ENCODE data around the gene ADAM12. TPM values are rescaled to one million over a fixed set of nuclear protein-coding genes. Genes with fewer than 3 reads are reported as not detected.

ADAM12 gene
- polyA plus RNA-seq, 3 donors, result 0.05 TPM; not detected in 2

DNA sequence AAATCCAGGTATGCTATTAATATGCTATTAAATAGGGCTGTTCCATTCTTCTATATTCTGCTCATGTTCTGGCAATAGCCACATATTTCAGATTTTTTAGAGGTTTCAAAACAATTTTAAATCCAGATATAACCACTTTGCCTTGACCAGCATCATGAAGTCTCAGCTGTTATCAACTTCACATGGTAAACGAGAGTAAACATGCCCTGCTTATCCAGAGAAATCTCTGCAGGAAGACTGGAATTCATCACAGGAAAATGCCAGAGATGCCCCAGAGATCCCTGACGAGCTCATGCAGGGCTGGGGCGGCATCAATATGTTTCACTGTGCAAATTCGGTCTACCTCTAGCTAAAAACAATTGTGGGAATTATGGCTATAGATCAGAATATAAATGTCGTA is 365.4 kb downstream of the ADAM12 start:
- H3K9me3 ChIP-seq (replicated peaks in 1 of 2; ENCODE audit: control insufficient read depth in 1 of 2, insufficient read depth in 1 of 2, low read length in 2 of 2), result no peaks in the 10 kb centered on the region
- H4K20me1 ChIP-seq (ENCODE audit: insufficient read depth, low read length), result no peaks in the 10 kb centered on the region
- H3K79me2 ChIP-seq (ENCODE audit: insufficient read depth, low read length), result no peaks in the 10 kb centered on the region
- intact Hi-C loops (cut with micrococcal nuclease), result no loop called here
- peaks cover 0 to 16% (median 2%) of the 10 kb centered on the region in 7 donors for H3K9me3 Mint-ChIP-seq
- no peak overlapping the region for H3K4me3 Mint-ChIP-seq
- H3K27ac Mint-ChIP-seq, result no peak overlapping the region
- 100% methylated on average over 3 of the region's 5 CpGs for WGBS (ENCODE audit: insufficient coverage)
- H3K4me1 ChIP-seq (ENCODE audit: control insufficient read depth in 1 of 2, insufficient read depth in 2 of 2, low read length in 2 of 2), result no peaks in the 10 kb centered on the region
- no peak overlapping the region for H3K4me2 ChIP-seq (replicated peaks; ENCODE audit: extremely low read depth, low read length, poor library complexity, severe bottlenecking)
- H3K36me3 Mint-ChIP-seq, result no peaks in the 10 kb centered on the region
- H3K27me3 ChIP-seq (ENCODE audit: control insufficient read depth in 2 of 2, insufficient read depth in 2 of 2, low read length in 2 of 2), result no peaks in the 10 kb centered on the region
- no peak overlapping the region for H3K4me3 ChIP-seq (replicated peaks in 1 of 3; ENCODE audit: low read depth in 2 of 3, low read length in 3 of 3)
- H3K9ac ChIP-seq (ENCODE audit: insufficient read depth, low read length, poor library complexity, severe bottlenecking), result no peak overlapping the region
- no peak overlapping the region for H2AFZ ChIP-seq (ENCODE audit: insufficient read depth, low read depth, low read length, poor library complexity, severe bottlenecking)
- H3K36me3 ChIP-seq (replicated peaks in 1 of 2; ENCODE audit: control insufficient read depth in 1 of 2, insufficient read depth in 2 of 2, low read length in 2 of 2), result no peaks in the 10 kb centered on the region
- TF ChIP-seq CTCF (IDR thresholded peaks at IDR 0.05), result no peak
- H3K4me1 Mint-ChIP-seq, result no peaks in the 10 kb centered on the region
- no peak overlapping the region for H3K27ac ChIP-seq (ENCODE audit: low read depth in 1 of 2, low read length in 2 of 2)
- H3K27me3 Mint-ChIP-seq (ENCODE audit: low read depth in 3 of 3), result peaks cover 0 to 2% (median 2%) of the 10 kb centered on the region in 3 donors
- DNase-seq, result no peak

- DNase-seq, result no peak
- Histone ChIP-seq H3K4me3 (replicated peaks in 1 of 3; ENCODE audit: low read depth in 2 of 3, low read length in 3 of 3) (no peak overlapping the region), H3K9ac (ENCODE audit: insufficient read depth, low read length, poor library complexity, severe bottlenecking) (no peak overlapping the region), H3K36me3 (replicated peaks in 1 of 2; ENCODE audit: control insufficient read depth in 1 of 2, insufficient read depth in 2 of 2, low read length in 2 of 2) (no peaks in the 10 kb centered on the region), H3K27me3 (ENCODE audit: control insufficient read depth in 2 of 2, insufficient read depth in 2 of 2, low read length in 2 of 2) (no peaks in the 10 kb centered on the region), H3K79me2 (ENCODE audit: insufficient read depth, low read length) (no peaks in the 10 kb centered on the region), H3K4me2 (replicated peaks; ENCODE audit: extremely low read depth, low read length, poor library complexity, severe bottlenecking) (no peak overlapping the region), H3K27ac (ENCODE audit: low read depth in 1 of 2, low read length in 2 of 2) (no peak overlapping the region), H4K20me1 (ENCODE audit: insufficient read depth, low read length) (no peaks in the 10 kb centered on the region), H3K4me1 (ENCODE audit: control insufficient read depth in 1 of 2, insufficient read depth in 2 of 2, low read length in 2 of 2) (no peaks in the 10 kb centered on the region), H3K9me3 (replicated peaks in 1 of 2; ENCODE audit: control insufficient read depth in 1 of 2, insufficient read depth in 1 of 2, low read length in 2 of 2) (no peaks in the 10 kb centered on the region), H2AFZ (ENCODE audit: insufficient read depth, low read depth, low read length, poor library complexity, severe bottlenecking) (no peak overlapping the region)
- Mint-ChIP-seq H3K27me3 (ENCODE audit: low read depth in 3 of 3) (peaks cover 2% of the 10 kb centered on the region in 3 donors), H3K4me3 (no peak overlapping the region), H3K9me3 (peaks cover 0 to 16% (median 2%) of the 10 kb centered on the region in 7 donors), H3K4me1 (no peaks in the 10 kb centered on the region), H3K27ac (no peak overlapping the region), H3K36me3 (no peaks in the 10 kb centered on the region)
- WGBS (ENCODE audit: insufficient coverage), result no CpG with 5 or more reads among the region's 5 CpGs
- TF ChIP-seq CTCF (IDR thresholded peaks at IDR 0.05), result no peak
- intact Hi-C loops (cut with micrococcal nuclease), result no loop called here
These were observed 366.3 kb downstream of the ADAM12 start for GRCh38 chr10:126021833-126022500.
